H1 (cell line): ENCODE data around the gene ABCC9.

ENCODE experiments used
- CREB1 ChIP-seq: IDR thresholded peaks from 2 replicates; pipeline ENCODE4 v1.6.1; 2012; ENCODE audit warnings: inconsistent platforms
- CTCF ChIP-seq, 3 experiments: IDR thresholded peaks; 1 replicate in 2 of 3; 2 replicates in 1 of 3; pipeline versions ENCODE4 v1.5.1 to v1.6.1; 2011; ENCODE audit warnings: low read length in 3 of 3, mild to moderate bottlenecking in 3 of 3, inconsistent platforms in 2 of 3, low read depth in 1 of 3, moderate library complexity in 1 of 3; ENCODE audit not compliant: insufficient read depth in 1 of 3; ENCODE audit errors: control extremely low read depth in 1 of 3
- JUN ChIP-seq: IDR thresholded peaks from 2 replicates; pipeline ENCODE4 v1.6.1; 2011; ENCODE audit warnings: low read depth, mild to moderate bottlenecking, improper control_type of control experiment, low read length
- MAX ChIP-seq: IDR thresholded peaks from 2 replicates; pipeline ENCODE4 v1.6.1; 2012; ENCODE audit warnings: inconsistent platforms
- POLR2A ChIP-seq, 2 experiments: IDR thresholded peaks; 1 replicate in 1 of 2; 2 replicates in 1 of 2; pipeline ENCODE4 v1.6.1; 2011; ENCODE audit warnings: low read depth in 2 of 2, low read length in 2 of 2, mild to moderate bottlenecking in 2 of 2; ENCODE audit errors: control extremely low read depth in 1 of 2
- RNF2 ChIP-seq: fragments of 200-900, 300-1000 bp; sonication (generic); IDR thresholded peaks from 2 replicates; pipeline ENCODE4 v1.7.1; 2016; ENCODE audit warnings: borderline replicate concordance, low read depth, mild to moderate bottlenecking, antibody characterized with exemption, low read length; ENCODE audit not compliant: poor library complexity, severe bottlenecking; ENCODE audit errors: missing control alignments

GRCh38 chr12:21780786-21781185 is 160.4 kb downstream of the ABCC9 start:
- TF ChIP-seq CREB1, result no peak
- TF ChIP-seq CTCF (IDR thresholded peaks at IDR 0.05; ENCODE audit: control extremely low read depth in 1 of 3, insufficient read depth in 1 of 3, low read depth in 1 of 3, low read length in 3 of 3), result no peak
- TF ChIP-seq POLR2A (IDR thresholded peaks at IDR 0.05; ENCODE audit: control extremely low read depth in 1 of 2, low read depth in 2 of 2, low read length in 2 of 2), result no peak
- TF ChIP-seq JUN, result no peak
- TF ChIP-seq RNF2, result no peak
- no peak for TF ChIP-seq MAX
